RWPE2 (cell line): Measurements from ENCODE around the gene PTCHD4.
"Not testable (repeated sequence)": the region's sequence is repeated elsewhere in the genome, so short reads cannot be mapped to it uniquely, and the experiment has no call there.

Experiments used
- ATAC-seq: fragments of 200-7000 bp; cut with Tn5 transposase; 3 replicates; pipeline ENCODE4 v1.9.1; 2021; ENCODE audit warnings: low read depth
- DNase-seq: peaks from one replicate; pipeline ENCODE4 v3.0.0-alpha.2; 2020; ENCODE audit warnings: low spot score
- H3K27ac ChIP-seq: fragments of 450-650 bp; 2 replicates; pipeline ENCODE4 v1.5.1; 2017; ENCODE audit warnings: mild to moderate bottlenecking; ENCODE audit not compliant: poor library complexity, severe bottlenecking
- H3K27me3 ChIP-seq: fragments of 250-450 bp; sonication (Bioruptor Pico); 2 replicates; pipeline ENCODE4 v1.5.1; 2021; ENCODE audit warnings: mild to moderate bottlenecking, moderate library complexity; ENCODE audit not compliant: insufficient read depth, poor library complexity, severe bottlenecking
- H3K36me3 ChIP-seq: fragments of 250-450 bp; sonication (Bioruptor Pico); 2 replicates; pipeline ENCODE4 v1.5.1; 2020; ENCODE audit warnings: low read depth, mild to moderate bottlenecking, moderate library complexity
- H3K4me1 ChIP-seq: fragments of 250-450 bp; sonication (Bioruptor Pico); 2 replicates; pipeline ENCODE4 v1.5.1; 2021; ENCODE audit warnings: mild to moderate bottlenecking, moderate library complexity; ENCODE audit not compliant: insufficient read depth, poor library complexity, severe bottlenecking
- H3K4me3 ChIP-seq: fragments of 250-450 bp; sonication (Bioruptor Pico); 2 replicates; pipeline ENCODE4 v1.5.1; 2021; ENCODE audit warnings: mild to moderate bottlenecking, moderate library complexity; ENCODE audit not compliant: severe bottlenecking
- H3K9me3 ChIP-seq: fragments of 250-450 bp; sonication (Bioruptor Pico); 2 replicates; pipeline ENCODE4 v1.5.1; 2021; ENCODE audit warnings: mild to moderate bottlenecking, moderate library complexity; ENCODE audit not compliant: severe bottlenecking
- TF ChIP-seq, protein P1 (sequence below): fragments of 450-650 bp; IDR thresholded peaks from one replicate; pipeline ENCODE4 v1.5.1; 2017; ENCODE audit warnings: mild to moderate bottlenecking, moderate library complexity; ENCODE audit not compliant: poor library complexity, severe bottlenecking

PTCHD4 gene

DNA sequence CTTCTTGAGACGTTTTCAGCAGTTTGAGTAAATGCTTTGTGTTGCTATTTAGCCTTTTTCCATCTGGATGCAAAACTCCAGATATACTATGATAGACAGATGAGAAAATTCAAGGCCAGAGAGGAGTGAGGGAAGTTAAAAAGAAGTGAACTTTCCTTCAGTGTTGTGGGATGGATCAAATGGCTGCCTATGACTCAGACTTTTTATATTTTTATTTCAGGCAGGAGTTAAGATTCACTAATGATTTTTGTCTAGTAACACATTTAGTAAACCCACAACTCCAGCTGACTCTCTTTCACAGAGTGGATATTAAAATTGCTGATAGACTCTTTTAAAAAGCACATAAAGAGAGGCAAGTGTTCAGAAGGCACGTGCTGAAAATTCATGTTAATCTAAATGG, 23.2 kb upstream of the PTCHD4 start:
- ATAC-seq, result no peak

DNA sequence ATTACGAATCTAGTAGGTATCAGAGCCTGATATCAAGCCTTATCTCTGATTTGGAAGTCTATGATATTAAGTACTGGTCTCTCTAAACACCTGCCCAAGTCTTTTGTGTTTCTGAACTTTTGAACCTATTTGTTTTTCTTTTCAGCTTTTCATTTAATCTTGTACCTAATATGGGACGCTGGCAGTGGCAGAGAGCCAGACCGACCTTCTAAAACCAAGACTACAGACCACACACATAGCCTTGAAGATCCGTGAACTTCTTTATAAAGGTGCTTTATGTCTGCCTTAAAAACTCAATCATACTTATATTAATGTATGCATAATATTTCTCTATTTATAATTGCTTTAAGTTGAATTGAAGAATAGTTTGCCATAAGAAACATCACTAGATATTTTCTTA, 12.6 kb upstream of the PTCHD4 start:
- Histone ChIP-seq H3K27ac (no peak overlapping the region), H3K9me3 (no peaks in the 10 kb centered on the region), H3K36me3 (no peaks in the 10 kb centered on the region), H3K4me1 (no peaks in the 10 kb centered on the region), H3K27me3 (no peaks in the 10 kb centered on the region), H3K4me3 (no peak overlapping the region)
- TF ChIP-seq, protein P1, sequence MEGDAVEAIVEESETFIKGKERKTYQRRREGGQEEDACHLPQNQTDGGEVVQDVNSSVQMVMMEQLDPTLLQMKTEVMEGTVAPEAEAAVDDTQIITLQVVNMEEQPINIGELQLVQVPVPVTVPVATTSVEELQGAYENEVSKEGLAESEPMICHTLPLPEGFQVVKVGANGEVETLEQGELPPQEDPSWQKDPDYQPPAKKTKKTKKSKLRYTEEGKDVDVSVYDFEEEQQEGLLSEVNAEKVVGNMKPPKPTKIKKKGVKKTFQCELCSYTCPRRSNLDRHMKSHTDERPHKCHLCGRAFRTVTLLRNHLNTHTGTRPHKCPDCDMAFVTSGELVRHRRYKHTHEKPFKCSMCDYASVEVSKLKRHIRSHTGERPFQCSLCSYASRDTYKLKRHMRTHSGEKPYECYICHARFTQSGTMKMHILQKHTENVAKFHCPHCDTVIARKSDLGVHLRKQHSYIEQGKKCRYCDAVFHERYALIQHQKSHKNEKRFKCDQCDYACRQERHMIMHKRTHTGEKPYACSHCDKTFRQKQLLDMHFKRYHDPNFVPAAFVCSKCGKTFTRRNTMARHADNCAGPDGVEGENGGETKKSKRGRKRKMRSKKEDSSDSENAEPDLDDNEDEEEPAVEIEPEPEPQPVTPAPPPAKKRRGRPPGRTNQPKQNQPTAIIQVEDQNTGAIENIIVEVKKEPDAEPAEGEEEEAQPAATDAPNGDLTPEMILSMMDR, result no peak
- no peak for ATAC-seq
- DNase-seq, result no peak

More for the DNA sequence above, 23.2 kb upstream of the PTCHD4 start:
- H3K27ac ChIP-seq, result no peak overlapping the region
- H3K4me3 ChIP-seq, result no peak overlapping the region
- DNase-seq, result no peak
- H3K27me3 ChIP-seq, result no peaks in the 10 kb centered on the region
- TF ChIP-seq, protein P1, result no peak
- H3K36me3 ChIP-seq, result no peaks in the 10 kb centered on the region
- H3K9me3 ChIP-seq, result no peaks in the 10 kb centered on the region
- H3K4me1 ChIP-seq, result peaks cover 15% of the 10 kb centered on the region

DNA sequence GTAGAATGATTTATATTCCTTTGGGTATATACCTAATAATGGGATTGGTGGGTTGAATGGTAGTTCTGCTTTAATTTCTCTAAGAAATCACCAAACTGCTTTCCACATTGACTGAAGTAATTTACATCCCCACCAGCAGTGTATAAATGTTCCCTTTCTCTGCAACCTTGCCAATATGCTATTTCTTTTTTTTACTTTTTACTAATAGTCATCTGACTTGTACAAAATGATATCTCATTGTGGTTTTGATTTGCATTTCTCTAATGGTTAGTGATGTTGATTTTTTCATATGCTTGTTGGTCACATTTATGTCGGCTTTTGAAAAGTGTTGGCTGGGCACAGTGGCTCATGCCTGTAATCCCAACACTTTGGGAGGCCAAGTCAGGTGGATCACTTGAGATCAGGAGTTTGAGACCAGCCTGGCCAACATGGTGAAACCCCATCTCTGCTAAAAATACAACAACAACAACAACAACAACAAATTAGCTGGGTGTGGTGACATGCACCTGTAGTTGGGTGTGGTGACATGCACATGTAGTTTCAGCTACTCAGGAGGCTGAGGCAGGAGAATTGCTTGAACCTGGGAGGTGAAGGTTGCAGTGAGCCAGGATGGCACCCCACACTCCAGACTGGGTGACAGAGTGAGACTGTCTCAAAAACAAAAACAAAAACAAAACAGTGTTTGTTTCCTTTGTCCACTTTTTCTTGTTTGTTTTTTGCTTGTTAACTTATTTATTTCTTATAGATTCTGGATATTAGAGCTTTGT, 11.2 kb upstream of the PTCHD4 start:
- not testable (repeated sequence) for ATAC-seq, H3K9me3 ChIP-seq, H3K4me3 ChIP-seq, DNase-seq, H3K4me1 ChIP-seq, H3K27ac ChIP-seq, H3K27me3 ChIP-seq, H3K36me3 ChIP-seq

DNA sequence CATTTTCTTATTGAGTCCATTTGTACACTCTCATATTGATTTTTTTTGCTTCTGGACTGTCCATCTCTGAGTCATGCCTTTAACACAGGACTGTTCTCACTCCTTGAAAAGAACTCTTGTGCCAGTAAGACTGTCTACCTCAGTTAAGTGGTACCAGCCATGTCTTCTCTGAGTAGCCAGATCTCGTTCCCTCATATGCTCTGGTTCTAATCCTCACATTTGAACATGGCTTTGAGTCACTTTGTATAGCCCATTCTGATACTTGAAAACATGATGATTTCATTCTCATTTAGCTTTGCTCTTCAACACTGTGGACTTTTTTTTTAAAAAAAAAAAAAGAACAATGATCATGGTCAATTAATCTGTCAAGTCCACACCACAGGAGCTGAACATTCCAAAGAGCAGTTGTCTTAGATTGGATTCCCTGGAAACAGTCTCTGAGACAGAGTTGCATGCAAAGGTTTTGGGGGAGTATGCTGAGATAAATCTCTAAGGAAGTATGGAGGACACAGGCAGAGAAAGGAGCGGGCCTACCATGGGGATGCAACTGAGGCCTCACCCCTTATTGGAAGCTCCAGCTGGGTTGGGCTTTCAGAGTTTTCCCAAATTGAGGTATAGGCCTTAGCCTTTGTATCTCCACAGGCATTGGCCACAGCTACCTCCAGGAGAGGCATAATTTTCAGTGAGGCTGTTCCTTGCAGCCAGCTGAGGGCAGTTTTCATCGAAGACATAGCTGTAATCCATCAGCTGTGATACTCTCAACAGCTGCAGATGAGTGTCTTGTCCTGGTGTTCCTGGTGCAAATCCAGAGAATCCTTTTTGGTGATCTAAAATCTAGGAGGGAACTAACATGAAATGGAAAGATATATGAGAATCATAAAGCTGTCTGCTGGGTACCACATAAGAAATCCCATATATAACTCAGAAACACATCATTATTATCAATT, 6.0 kb upstream of the PTCHD4 start:
- H3K4me1 ChIP-seq, result peaks cover 6% of the 10 kb centered on the region
- TF ChIP-seq, protein P1, result no peak
- no peaks in the 10 kb centered on the region for H3K36me3 ChIP-seq
- no peaks in the 10 kb centered on the region for H3K27me3 ChIP-seq
- DNase-seq, result no peak
- no peak overlapping the region for H3K27ac ChIP-seq
- H3K4me3 ChIP-seq, result no peak overlapping the region
- no peak for ATAC-seq
- H3K9me3 ChIP-seq, result no peaks in the 10 kb centered on the region

DNA sequence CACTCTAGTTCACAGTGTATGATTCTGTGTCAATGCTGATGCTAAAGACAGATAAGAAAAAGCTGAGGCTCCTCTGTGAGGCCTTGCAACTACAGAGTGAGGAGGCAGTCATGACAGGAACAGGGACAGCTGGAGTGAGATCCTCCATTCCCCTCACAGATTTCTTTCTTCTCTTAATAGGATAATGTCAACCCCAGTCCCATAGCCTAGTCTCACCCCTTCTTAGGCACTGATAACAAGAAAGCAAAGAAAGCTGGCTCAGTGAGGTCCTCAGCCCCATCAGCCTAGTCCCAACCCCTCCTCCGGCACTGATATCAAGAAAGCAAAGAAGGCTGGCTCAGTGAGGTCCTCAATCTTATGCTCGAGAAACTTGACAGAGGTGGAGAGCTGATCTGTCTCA, 2.1 kb upstream of the PTCHD4 start:
- TF ChIP-seq, protein P1, result no peak
- no peaks in the 10 kb centered on the region for H3K36me3 ChIP-seq
- H3K27ac ChIP-seq, result no peak overlapping the region
- no peak for ATAC-seq
- DNase-seq, result no peak
- H3K4me3 ChIP-seq, result no peak overlapping the region
- H3K4me1 ChIP-seq, result peaks cover 29% of the 10 kb centered on the region
- H3K9me3 ChIP-seq, result no peaks in the 10 kb centered on the region
- no peaks in the 10 kb centered on the region for H3K27me3 ChIP-seq
